GM18861 (cell line): ENCODE data around the gene OTOP1.
"Not testable (repeated sequence)": the region's sequence is repeated elsewhere in the genome, so short reads cannot be mapped to it uniquely, and the experiment has no call there.

Experiments
- ATAC-seq: cut with Tn5 transposase; IDR thresholded peaks from one replicate; pipeline ENCODE4 v1.9.1; 2021; ENCODE audit not compliant: unreplicated experiment

Gene OTOP1, protein sequence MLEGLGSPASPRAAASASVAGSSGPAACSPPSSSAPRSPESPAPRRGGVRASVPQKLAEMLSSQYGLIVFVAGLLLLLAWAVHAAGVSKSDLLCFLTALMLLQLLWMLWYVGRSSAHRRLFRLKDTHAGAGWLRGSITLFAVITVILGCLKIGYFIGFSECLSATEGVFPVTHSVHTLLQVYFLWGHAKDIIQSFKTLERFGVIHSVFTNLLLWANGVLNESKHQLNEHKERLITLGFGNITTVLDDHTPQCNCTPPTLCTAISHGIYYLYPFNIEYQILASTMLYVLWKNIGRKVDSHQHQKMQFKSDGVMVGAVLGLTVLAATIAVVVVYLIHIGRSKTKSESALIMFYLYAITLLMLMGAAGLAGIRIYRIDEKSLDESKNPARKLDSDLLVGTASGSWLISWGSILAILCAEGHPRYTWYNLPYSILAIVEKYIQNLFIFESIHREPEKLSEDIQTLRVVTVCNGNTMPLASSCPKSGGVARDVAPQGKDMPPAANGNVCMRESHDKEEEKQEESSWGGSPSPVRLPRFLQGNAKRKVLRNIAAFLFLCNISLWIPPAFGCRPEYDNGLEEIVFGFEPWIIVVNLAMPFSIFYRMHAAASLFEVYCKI

DNA sequence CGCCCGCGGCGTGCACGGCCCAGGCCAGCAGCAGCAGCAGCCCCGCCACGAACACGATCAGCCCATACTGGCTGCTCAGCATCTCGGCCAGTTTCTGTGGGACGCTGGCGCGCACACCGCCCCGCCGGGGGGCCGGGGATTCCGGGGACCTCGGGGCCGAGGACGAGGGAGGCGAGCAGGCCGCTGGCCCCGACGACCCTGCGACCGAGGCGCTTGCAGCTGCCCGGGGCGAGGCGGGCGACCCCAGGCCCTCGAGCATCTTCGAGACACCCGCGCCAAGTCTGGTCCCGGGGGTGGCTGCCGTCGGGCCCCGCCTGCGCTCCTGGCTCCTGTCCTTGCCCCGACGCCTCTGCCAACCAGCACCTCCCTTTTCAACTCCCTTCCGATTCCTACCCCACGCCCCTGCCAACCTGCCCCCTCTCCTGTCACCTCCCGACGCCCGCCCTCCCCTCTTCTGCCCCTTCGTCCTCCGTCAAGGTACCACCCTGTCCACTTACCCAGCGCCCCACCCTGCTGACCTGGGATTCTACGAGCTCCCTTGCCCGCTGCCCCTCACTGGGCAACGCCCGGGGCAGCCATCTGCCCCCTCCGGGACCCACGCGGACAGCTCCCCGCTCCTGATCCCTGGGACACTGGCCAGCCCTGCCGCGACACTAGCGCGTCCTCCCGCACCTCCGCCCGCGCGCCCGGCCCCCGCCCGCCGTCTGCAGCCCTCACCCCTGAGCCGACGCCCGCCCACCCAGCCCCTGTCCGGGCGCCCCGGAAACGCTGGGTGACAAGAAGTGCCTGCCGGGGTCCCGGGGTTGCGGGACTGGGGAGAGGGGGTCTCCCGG lies at the start of gene OTOP1:
Gene OTOP1, minus strand, starts transcription at position 324 of the 833 bp plus-strand sequence. Its CDS starts 65 bp downstream, at position 259.
- no peak for ATAC-seq

DNA sequence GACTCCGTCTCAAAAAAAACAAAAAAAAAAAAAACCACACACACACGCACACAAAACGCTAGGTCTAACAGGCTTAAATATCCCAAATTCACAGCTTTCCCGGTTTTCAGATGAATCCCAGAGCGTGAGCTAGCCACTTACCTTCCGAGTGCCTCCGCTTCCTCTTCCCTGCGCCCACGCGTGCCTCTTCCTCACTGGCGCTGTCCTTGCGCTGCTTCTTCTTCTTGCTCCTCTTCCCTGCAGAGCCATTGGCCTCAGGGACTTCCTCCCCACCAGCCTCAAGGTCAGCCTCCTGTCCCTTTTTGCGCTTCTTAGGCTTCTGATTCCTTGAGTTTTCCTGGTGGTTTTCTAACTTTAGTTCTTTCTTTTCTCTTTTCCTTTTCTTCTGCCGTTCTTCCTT lies 47.5 kb upstream of the OTOP1 start:
- ATAC-seq = no peak

DNA sequence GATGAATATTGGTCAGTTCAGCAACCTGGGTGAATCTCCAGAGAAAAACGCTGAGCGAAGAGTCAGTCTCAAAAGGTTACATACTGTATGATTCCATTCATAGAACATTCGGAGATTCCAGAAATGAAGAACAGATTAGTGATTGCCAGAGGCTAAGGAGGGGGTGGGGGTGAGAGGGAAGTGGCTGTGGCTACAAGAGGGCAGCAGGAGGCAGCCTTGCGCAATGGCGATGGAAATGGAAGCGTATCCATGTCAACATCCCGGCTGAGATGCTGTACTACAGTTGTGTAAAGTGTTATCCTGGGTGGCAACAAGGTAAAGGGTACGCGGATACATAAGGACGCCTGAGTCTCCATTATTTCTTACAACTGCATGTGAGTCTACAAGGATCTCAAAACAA lies 45.2 kb upstream of the OTOP1 start:
- no peak for ATAC-seq

DNA sequence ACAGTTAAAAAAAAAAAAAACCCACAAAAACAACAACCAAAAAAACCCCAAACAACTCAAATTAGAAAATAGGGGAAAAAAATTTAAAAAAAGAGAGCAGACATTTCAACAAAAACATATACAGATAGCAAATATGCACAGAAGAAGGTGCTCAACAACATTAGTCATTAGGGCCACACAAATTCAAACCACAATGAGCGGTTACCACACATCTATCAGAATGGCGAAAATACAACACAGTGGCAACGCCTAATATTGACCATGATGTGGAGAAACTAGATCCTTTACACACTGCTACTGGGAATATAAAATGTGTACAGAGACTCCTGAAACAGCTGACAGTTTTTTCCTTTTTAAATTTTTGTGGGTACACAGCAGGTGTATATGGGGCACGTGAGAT lies 43.8 kb upstream of the OTOP1 start:
- ATAC-seq = no peak

DNA sequence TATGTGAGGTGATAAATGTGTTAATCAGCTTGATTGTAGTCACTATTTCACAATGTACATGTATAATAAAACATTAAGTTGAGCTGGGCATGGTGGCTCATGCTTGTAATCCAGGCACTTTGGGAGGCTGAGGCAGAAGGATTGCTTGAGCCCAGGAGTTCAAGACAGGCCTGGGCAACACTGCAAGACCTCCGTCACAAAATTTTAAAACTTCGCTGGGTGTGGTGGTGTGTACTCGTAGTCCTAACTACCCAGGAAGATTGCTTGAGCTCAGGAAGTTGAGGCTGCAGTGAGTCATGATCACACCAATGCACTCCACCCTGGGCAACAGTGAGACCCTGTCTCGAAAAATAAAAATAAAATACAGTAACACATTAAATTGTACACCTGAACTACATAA lies 43.1 kb upstream of the OTOP1 start:
- ATAC-seq = no peak

DNA sequence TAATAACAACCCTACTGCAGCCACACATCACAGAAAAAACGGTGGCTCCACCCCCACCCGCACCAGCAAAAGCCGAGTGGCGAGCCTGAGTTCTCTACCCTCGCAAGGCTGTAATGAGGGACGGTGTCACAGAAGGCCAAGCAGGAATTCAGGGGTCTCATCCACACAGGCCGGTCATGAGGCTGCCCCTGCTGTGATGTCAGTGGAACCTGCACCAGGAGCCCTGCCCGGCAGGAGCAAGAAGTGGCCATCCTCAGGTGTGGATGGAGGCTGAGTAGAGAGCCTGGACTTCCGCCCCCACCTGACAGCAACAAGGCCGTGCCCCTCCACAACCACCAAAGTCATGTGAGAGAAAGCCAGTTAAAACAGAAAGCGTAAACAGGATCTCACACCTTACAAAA lies 42.6 kb upstream of the OTOP1 start:
- ATAC-seq = no peak

DNA sequence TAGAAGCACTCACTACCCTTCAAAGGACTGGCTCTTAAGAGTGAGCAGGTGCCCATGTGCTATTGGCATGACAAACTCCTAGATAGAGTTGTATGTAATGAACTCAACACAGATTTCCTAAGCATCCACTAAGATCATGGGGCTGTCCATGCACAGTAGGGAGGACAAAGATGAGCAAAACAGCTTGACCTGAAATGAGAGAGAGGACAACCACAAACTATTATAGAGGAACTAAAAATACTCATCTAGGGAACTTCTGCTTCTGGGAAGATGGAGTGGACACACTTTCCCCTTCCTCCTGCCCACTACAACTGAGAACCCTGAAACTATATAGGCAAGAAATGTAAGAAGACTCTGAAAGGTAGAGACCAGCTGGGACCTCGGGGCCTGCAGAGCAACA lies 42.0 kb upstream of the OTOP1 start:
- no peak for ATAC-seq

DNA sequence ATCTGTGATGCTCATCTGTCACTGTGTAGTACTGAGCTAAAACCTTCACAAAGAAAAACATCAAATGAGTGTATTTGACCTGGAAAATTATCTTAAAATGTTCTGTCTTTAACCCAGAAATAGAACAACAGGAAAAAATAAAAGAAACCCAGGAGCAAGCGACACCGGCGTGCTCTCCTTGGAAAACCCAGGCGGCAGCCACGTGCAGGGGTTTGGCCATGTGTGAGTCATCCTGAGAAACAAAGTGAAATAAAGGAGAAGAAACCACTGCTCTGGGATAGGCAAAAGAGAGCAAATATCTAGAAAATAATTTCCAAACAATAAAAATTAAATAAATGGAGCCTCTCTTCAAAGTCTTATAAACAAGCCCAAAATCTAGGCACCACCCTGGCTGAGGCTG lies 41.3 kb upstream of the OTOP1 start:
- ATAC-seq = no peak

DNA sequence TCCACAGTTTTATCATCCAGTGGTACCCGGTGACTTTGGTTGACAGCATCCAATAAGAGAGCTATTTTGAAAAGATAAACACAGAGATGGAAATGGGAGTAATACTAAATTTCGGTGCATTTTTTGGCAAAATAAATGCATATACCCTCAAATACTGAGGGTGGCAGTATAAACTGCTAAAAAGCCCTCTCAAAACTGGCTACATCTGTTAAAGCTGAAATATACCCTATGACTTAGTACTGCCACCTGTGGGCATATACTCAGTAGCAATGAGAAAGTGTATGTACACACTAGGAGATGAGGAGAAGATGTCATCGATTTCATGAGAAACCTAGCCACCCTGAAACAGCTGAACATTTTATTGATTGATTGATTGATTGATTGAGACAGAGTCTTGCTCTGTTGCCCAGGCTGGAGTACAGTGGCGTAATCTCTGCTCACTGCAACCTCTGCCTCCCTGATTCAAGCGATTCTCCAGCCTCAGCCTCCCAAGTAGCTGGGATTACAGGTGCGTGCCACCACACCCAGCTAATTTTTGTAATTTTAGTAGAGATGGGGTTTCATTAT lies 33.5 kb upstream of the OTOP1 start:
- ATAC-seq = peak; percentile 87

DNA sequence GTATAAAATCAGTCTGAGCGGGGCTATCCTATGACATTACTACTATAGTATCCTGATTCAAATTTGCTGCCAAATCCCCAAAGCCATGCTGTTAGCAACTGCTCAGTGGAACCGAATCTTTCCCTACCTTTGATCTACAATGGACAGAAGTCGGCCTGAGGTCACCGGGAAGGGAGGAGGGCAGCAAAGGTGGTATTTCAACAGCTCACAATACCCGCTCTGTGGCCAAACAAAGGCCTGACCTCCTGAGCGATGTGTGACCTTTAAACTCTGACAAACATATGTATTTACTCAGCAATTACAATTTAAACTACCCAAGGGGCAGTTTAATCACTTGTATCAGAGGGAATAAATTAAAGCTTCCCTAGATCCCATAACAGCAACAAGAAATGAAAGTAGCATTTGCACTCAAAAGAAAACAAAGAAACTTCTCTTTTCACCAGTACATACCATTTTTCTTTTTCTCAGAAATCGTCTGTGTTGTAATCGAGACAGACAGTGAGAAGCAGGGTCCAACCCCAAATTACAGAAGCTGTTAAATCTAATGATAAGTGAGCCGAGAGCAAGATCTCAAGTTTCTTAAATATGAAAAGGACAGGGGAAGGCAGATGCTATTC lies 32.9 kb upstream of the OTOP1 start:
- no peak for ATAC-seq

DNA sequence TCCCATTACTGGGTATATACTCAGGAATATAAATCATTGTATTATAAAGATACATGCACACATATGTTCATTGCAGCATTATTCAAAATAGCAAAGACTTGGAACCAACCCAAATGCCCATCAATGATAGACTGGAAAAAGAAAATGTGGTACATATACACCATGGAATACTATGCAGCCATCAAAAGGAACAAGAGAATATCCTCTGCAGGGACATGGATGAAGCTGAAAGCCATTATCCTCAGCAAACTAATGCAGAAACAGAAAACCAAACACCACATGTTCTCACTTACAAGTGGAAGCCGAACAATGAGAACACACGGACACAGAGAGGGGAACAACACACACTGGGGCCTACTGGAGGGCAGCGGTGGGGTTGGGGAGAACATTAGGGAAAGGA lies 31.0 kb upstream of the OTOP1 start:
- ATAC-seq = not testable (repeated sequence)

DNA sequence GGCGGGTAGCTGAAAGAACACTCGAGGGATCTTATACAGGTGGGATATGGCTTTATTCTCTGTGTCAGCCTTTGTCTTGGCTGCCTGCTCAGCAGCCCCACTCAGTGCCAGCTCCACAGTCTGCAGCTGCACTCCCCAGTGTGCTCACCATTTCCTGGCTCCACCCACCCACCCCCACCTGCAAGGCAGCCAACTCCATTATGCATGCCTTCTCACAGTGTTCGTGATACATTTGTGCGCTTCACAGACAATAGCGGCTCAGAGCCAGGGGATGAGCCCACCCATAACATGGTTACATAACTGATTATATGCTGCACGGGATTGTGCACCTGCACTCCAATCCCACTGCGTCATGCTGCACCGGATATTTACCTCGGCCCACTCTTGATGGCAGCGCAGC lies 30.1 kb upstream of the OTOP1 start:
- ATAC-seq = no peak

DNA sequence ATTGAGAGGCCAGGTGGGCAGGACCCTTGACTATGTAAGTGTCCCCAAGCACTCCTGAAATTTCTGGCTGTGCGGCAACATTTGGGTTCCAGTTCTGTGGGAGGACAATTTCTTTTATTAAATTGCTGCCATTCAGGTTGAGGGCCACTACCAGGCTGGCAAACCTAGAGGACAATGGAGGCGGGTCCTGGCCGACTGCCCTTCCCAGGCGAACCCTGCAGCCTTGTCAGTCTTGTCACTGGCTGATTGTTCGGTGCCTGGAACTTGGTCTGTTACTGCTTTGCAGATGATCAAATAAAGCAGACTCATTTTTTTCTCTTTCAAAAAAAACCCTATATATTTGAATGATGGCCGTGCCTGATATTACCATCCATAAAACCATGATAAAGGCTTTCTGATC lies 27.9 kb upstream of the OTOP1 start:
- ATAC-seq = no peak

DNA sequence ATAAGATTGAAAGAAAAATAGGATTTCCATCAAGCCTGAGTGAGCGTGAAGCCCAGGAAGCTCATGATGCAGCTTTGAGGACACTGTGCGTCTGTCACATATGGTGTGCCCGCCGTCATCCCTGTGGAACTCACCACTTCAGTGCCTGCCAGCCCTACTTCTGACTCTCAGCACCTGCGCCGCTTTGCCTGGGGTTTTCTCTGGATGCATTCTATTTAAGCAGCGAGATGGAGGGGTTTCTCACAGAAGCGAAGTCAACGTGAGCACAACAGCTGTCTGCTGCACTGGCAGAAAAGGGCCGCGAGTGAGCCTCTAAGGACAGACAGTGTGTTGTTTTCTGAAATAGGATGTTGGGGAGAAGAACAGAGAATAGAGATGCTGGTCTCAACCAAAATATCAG lies 27.5 kb upstream of the OTOP1 start:
- no peak for ATAC-seq

DNA sequence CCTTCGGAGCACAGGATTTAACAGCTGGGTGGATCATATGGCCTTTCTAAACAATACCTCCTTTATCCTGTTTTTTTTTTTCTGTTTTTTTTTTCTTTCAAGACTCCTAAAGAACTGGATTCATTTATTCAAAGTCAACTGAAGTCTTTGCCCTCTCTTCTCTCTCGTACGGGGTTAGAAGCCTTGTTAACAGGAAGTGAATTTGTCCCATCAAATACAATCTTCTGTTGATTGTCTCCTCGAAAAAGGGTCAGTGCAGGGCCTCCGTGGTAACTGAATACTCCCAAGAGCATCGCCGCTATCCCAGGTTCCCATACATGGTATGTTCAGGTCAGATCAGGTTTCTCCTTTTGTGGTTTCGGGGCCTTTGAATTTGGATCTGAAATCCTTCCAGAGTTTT lies 23.1 kb upstream of the OTOP1 start:
- ATAC-seq = no peak

DNA sequence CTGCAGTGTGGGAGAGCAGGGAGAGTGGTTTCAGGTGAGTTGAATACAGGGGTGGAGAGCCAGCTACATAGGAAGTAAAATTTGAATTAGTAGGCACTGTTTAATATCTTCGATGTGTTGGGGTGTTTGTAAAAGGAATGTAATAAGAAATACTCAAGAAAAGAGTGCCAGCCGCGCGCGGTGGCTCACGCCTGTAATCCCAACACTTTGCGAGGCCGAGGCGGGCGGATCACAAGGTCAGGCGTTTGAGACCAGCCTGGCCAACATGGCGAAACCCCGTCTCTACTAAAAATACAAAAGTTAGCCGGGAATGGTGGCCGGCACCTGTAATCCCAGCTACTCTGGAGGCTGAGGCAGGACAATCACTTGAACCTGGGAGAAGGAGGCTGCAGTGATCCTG lies 22.6 kb upstream of the OTOP1 start:
- not testable (repeated sequence) for ATAC-seq

DNA sequence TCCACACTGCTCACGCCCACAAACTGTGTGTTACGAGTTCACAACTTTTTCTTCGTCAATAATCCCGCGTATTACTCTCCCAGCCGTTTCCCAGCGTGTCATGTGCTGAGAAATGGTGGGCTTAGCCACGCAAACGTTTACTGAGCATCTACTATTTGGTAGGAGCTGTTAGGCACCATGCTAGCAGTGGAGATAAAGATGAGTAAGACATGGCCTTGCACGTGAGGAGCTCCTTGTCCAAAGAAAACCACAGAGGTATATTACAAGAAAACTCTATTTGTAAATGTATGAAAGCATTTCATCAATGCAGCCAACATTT lies 22.1 kb upstream of the OTOP1 start:
- ATAC-seq = no peak

DNA sequence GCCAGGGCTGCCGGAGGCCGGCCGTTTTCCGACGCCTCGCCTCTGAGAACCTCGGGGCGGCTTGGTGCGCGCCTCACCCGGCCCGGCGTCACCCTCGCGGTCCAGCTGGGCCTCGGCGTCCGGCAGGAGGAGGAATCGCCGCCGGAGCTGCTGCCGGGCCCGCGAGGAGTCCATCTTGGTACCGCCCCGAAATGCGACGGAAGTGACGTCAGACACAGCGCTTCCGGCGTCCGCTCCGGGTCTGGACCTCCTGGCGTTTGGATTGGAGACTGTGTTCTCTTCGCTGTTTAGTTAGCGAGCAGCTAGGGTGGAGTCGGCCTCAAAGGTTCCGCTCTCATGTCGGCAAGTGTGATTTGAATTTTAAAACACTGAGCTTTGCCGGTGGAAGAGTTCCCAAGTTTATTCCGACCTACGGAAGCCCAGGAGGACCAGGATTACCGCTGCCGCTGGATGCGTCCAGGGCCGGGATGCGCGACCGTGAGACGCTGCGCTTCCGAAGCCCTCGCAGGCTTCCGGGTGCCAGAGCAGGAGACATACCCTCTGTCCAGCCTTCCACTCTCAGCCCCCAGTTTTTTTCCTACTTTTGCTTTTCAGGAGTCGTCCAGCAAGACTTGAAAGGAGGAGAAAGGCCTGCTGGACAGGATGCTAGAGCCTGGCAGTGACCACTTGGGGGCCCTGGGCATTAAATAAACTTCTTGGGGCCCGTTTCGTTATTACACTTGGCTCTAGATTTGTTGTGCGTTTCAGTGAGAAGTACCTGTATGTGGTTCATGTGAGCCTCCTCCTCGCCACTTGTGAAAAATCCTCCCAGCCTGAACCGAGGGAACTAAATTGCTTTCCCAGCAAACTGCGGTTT lies 21.5 kb upstream of the OTOP1 start, which contains the start of gene TMEM128:
Gene TMEM128, minus strand, starts transcription at position 195 of the 856 bp plus-strand sequence. Its CDS starts 21 bp downstream, at position 174.
- ATAC-seq = peak; percentile 91

DNA sequence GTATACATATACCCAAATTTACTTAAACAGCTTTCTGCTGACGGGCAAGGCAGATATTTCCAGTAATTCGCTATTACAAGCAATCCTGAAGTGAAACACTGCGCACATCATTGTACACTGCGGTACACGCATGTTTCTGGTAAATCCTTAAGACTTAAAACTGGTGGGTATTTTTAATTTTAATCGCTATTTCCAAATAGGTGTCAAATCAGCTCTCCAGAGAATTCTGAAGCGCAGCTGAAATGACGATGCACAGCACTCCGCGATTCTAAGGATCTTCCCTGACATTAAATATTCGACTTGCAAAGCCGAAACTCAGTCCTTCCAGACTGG lies 20.9 kb upstream of the OTOP1 start:
- no peak for ATAC-seq

DNA sequence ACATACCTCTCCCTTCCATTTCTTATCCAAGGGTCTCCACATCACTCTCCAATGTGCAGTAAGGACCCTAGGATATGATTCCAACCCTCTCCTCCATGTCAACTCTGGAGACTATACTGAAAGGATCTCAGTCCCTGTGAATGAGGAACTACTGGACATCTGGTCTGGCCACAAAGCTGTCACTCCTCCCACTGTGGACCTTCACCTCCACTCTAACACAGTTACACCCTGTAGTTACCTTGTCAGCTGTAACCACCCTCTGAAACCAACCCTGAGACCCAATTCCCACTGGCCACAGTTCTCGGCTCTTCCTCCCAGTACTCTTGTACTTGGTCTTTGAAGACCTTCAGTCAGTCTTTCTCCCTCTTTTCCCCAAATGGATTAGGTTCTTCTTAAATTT lies 18.4 kb upstream of the OTOP1 start:
- no peak for ATAC-seq
